ENCODE data around the gene B2M.

DNA sequence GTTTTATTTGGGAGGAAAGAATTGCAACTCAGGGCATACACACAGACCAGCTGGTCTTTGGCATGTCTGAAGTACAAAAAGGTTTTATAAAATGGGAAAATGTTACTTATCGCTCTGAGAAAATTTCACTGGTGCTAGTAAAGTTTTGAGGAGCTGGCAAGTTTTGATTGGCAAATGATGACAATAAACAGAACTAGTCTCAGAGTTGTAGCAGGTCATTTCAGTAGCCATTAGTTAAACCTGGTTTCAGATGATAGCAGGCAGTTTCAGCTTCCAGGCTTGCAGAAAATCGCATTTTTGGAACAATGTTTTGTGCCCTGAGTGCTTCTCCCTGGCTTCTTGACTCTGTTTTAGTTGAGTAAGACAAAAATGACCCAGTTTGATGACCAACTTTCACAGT is 10.7 kb downstream of the B2M start:
- TF ChIP-seq, protein P1, sequence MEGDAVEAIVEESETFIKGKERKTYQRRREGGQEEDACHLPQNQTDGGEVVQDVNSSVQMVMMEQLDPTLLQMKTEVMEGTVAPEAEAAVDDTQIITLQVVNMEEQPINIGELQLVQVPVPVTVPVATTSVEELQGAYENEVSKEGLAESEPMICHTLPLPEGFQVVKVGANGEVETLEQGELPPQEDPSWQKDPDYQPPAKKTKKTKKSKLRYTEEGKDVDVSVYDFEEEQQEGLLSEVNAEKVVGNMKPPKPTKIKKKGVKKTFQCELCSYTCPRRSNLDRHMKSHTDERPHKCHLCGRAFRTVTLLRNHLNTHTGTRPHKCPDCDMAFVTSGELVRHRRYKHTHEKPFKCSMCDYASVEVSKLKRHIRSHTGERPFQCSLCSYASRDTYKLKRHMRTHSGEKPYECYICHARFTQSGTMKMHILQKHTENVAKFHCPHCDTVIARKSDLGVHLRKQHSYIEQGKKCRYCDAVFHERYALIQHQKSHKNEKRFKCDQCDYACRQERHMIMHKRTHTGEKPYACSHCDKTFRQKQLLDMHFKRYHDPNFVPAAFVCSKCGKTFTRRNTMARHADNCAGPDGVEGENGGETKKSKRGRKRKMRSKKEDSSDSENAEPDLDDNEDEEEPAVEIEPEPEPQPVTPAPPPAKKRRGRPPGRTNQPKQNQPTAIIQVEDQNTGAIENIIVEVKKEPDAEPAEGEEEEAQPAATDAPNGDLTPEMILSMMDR (IDR thresholded peaks at IDR 0.05): no peak
- no peak for TF ChIP-seq POLR2A (IDR thresholded peaks at IDR 0.05)

All from adrenal gland (tissue), 5 donors.